Measurements from ENCODE around the gene DDX17. TPM values are rescaled to one million over a fixed set of nuclear protein-coding genes. Genes with fewer than 3 reads are reported as not detected.

Gene DDX17
- total RNA-seq, 1 experiment from 2014 or later: 529 TPM

GRCh38 chr22:38462960-38463784 lies 42.9 kb downstream of the DDX17 start:
- Histone ChIP-seq H3K18ac (ENCODE audit: insufficient read length, low read depth, low read length) (no peak overlapping the region), H2BK5ac (ENCODE audit: insufficient read length, low read length) (no peak overlapping the region), H2BK15ac (ENCODE audit: low read depth, low read length) (no peak overlapping the region), H3K23me2 (ENCODE audit: insufficient read length, low read depth, low read length, poor library complexity, severe bottlenecking) (peaks cover 7% of the 10 kb centered on the region), H4K20me1 (ENCODE audit: control insufficient read depth, insufficient read depth, insufficient read length) (peaks cover 3% of the 10 kb centered on the region), H3K4me2 (ENCODE audit: insufficient read depth, insufficient read length, low read length) (peak overlapping the region; percentile 6), H3K27me3 (ENCODE audit: insufficient read depth, low read length) (peaks cover 2% of the 10 kb centered on the region; the same call in 1 of the 2 replicates), H3K56ac (ENCODE audit: insufficient read length, low read depth, low read length) (no peak overlapping the region), H4K5ac (ENCODE audit: insufficient read length, low read depth, low read length) (no peak overlapping the region), H4K91ac (ENCODE audit: insufficient read length, low read depth, low read length) (no peak overlapping the region), H3K4ac (ENCODE audit: low read depth, low read length) (no peak overlapping the region), H3K79me2 (ENCODE audit: insufficient read depth, low read length) (no peaks in the 10 kb centered on the region), H3K9ac (ENCODE audit: extremely low read depth, insufficient read length, low read length) (no peak overlapping the region), H2BK12ac (ENCODE audit: insufficient read length, low read depth, low read length) (no peak overlapping the region), H2BK20ac (ENCODE audit: low read depth, low read length, poor library complexity, severe bottlenecking) (no peak overlapping the region), H2AK5ac (ENCODE audit: insufficient read length, low read length) (no peak overlapping the region), H3K4me1 (ENCODE audit: insufficient read depth, low read length) (no peaks in the 10 kb centered on the region; the same call in 1 of the 2 replicates), H4K8ac (replicated peaks; ENCODE audit: insufficient read length, low read depth, low read length) (no peak overlapping the region), H3K27ac (ENCODE audit: insufficient read length, low read depth, low read length) (no peak overlapping the region), H3K9me3 (ENCODE audit: control insufficient read depth, low read depth, low read length) (no peaks in the 10 kb centered on the region), H3T11ph (ENCODE audit: low read length) (no peak overlapping the region), H3K23ac (ENCODE audit: insufficient read length, low read depth, low read length) (no peak overlapping the region), H2BK120ac (ENCODE audit: low read depth, low read length, poor library complexity, severe bottlenecking) (no peak overlapping the region), H3K14ac (ENCODE audit: insufficient read depth, low read length) (no peak overlapping the region), H2AFZ (ENCODE audit: low read length) (no peak overlapping the region), H3K79me1 (ENCODE audit: insufficient read depth, low read depth, low read length, poor library complexity, severe bottlenecking) (no peaks in the 10 kb centered on the region)
- Mint-ChIP-seq H3K36me3 (ENCODE audit: insufficient read depth in 1 of 3, low read depth in 3 of 3) (no peaks in the 10 kb centered on the region; a peak in 1 of 7 replicates), H3K9me3 (no peaks in the 10 kb centered on the region), H3K4me3 (peak overlapping the region in 1 of 2 experiments; percentile 34; a peak in 2 of 5 replicates), H3K27me3 (ENCODE audit: low read depth) (peaks cover 91% of the 10 kb centered on the region), H3K27ac (no peak overlapping the region), H3K4me1 (peaks cover 33 to 41% of the 10 kb centered on the region in 2 experiments)
- no peak for TF ChIP-seq CTCF (conservative IDR thresholded peaks at IDR 0.05)
- peak; percentile 78 for DNase-seq
- no CpG with 5 or more reads among the region's 28 CpGs for WGBS (ENCODE audit: extremely low coverage, insufficient read length, low lambda C conversion rate)
